ENCODE data around the gene DBH. TPM values are rescaled to one million over a fixed set of nuclear protein-coding genes. Genes with fewer than 3 reads are reported as not detected.

The DBH gene
- total and polyA plus RNA-seq, 8 donors: under 0.01 to 0.15 TPM; not detected in 6

DNA sequence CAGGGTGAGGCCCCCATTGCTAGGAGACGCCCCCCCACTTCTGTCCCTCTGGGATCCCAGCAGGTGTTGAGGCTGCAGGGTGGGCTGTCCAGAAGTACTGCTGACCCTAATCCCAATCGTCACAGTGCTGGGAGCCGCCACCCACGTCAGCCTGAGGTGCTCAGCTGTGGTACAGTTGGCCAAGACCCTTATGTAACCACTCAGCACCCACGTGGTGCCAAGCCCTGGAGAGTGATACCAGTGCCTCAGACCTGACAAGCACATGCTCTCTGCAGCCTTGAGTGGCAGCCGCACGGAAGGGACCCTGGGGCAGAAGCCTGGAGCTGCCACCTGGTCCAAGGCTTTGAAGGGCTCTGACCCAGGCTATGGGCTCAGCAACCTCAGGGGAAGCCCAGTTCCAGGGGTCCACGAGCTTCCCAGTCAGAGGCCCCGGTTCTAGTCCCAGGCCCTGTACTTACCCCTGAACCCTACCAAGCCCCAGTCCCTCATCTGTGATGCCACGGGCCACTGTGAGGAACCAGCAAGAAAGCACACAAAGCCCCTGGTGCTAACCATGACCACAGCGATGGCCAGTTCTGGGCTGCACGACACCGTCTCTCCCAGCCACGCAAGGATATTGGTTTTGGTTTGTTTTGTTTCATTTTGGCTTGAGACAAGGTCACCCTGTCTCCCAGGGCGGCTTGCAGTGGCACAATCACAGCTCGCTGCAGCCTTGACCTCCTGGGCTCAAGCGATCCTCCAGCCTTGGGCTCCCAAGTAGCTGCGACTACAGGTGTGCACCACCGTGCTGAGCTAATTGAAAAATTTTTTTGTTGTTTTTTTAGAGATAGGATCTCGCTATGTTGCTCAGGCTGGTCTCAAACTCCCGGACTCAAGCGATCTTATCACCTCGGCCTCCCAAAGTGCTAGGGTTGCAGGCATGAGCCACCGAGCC is 50.7 kb downstream of the DBH start:
- WGBS, 5 donors: 81 to 89% (median 88%) methylated on average over 20 to 24 of the region's 24 CpGs

DNA sequence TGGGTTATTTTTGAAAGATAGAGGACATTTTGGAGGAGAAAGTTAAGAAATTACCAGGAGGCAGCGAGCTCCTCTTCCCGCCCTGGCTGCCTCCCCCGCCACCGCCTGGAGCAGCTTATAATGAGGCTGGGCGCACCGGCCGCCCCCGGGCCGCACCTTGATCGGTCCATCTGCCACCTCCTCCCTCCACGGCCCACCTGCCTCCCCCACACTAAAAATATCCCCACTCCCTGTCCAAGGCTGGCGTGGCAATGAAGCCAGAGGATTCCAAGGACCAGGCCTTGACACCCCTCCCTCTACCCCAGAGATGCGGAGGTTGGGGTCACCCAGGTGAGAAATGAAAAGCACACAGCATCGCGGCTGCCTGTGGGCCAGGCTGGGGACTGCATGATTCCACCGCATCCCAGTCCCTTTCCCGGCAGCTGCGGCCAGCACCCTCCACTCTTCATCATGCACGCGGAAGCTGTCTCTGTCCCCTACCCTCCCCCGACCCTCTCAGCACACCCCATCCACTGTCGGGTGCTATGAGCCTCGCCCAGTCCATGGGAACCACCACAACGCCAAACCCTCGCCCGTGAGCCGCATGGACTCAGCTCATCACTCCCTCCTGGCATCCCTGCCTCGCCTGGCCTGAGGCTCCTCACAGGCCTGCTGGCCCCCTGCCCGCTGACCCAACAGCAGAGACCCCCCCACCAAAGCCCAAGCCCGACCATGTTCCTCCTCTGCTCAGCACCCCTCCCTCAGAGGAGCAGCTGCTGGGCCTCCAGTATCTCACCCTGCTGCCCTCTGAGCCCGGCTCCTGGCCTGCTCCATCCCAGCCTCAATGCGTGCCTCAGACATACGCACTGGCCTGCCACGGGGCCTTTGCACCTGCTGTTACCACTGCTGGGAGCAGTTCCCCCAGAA is 51.9 kb downstream of the DBH start:
- peaks cover 0 to 17% (median 8%) of the 10 kb centered on the region in 4 donors for H3K4me1 ChIP-seq
- intact Hi-C loops (cut with DNase I; ENCODE audit: low total_unique reads): no loop called here
- no peak for TF ChIP-seq EP300 (IDR thresholded peaks at IDR 0.05)
- TF ChIP-seq POLR2AphosphoS5 (IDR thresholded peaks at IDR 0.05): no peak
- TF ChIP-seq POLR2A (IDR thresholded peaks at IDR 0.05): no peak
- TF ChIP-seq, protein P1, sequence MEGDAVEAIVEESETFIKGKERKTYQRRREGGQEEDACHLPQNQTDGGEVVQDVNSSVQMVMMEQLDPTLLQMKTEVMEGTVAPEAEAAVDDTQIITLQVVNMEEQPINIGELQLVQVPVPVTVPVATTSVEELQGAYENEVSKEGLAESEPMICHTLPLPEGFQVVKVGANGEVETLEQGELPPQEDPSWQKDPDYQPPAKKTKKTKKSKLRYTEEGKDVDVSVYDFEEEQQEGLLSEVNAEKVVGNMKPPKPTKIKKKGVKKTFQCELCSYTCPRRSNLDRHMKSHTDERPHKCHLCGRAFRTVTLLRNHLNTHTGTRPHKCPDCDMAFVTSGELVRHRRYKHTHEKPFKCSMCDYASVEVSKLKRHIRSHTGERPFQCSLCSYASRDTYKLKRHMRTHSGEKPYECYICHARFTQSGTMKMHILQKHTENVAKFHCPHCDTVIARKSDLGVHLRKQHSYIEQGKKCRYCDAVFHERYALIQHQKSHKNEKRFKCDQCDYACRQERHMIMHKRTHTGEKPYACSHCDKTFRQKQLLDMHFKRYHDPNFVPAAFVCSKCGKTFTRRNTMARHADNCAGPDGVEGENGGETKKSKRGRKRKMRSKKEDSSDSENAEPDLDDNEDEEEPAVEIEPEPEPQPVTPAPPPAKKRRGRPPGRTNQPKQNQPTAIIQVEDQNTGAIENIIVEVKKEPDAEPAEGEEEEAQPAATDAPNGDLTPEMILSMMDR (IDR thresholded peaks at IDR 0.05): no peak
- no peaks in the 10 kb centered on the region for H3K9me3 ChIP-seq
- no peak overlapping the region for H3K27ac ChIP-seq
- WGBS, 5 donors: 84 to 93% (median 88%) methylated on average over 32 to 34 of the region's 34 CpGs
- no peak for DNase-seq
- H3K4me3 ChIP-seq: no peak overlapping the region
- no peaks in the 10 kb centered on the region for H3K36me3 ChIP-seq
- no peaks in the 10 kb centered on the region for H3K27me3 ChIP-seq

More for the DNA sequence above, 50.7 kb downstream of the DBH start:
- intact Hi-C loops (cut with DNase I; ENCODE audit: low total_unique reads): no loop called here
- no peak for DNase-seq
- Histone ChIP-seq H3K36me3 (no peaks in the 10 kb centered on the region), H3K9me3 (no peaks in the 10 kb centered on the region), H3K27me3 (no peaks in the 10 kb centered on the region), H3K27ac (no peak overlapping the region), H3K4me3 (no peak overlapping the region), H3K4me1 (peaks cover 0 to 21% (median 12%) of the 10 kb centered on the region in 4 donors)
- TF ChIP-seq POLR2A (IDR thresholded peaks at IDR 0.05): no peak
- TF ChIP-seq, protein P1 (IDR thresholded peaks at IDR 0.05): no peak

DNA sequence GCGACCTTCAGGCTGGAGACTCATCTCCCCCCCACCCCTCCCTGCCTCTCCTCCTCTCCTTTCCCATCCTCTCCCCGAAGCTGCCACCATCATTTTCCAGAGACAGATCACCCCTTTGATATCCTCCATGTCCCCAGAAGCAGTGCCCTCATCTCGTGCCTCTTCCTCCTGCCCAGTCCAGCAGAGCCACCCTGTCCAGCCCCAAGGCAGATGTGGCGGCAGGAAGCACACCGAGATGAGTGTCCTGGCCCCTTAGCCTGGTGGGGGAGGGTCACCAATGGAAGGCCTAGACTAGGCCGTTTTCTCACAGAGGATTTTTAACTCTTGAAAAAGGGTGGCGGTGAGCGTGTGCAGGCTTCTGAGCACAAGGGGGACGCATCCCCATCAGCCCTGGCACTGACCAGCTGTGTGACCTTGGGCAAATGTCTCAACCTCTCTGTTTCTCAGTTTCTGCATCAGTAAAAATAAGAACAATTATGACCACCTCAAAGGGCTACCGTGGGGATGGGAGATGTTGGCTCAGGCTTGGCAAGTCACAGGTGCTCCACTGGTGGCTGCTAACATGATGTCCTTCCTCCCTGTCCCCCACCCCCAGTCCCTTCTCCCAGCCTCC is 53.1 kb downstream of the DBH start:
- H3K36me3 ChIP-seq: peaks cover 0 to 5% (median 0%) of the 10 kb centered on the region in 4 donors
- intact Hi-C loops (cut with DNase I; ENCODE audit: low total_unique reads): no loop called here
- peaks cover 0 to 6% (median under 1%) of the 10 kb centered on the region in 4 donors for H3K4me1 ChIP-seq
- no peak for DNase-seq
- H3K4me3 ChIP-seq: no peak overlapping the region
- TF ChIP-seq, protein P1 (IDR thresholded peaks at IDR 0.05): no peak
- TF ChIP-seq POLR2A (IDR thresholded peaks at IDR 0.05) (no peak), POLR2AphosphoS5 (IDR thresholded peaks at IDR 0.05) (no peak), EP300 (IDR thresholded peaks at IDR 0.05) (no peak)
- no peaks in the 10 kb centered on the region for H3K27me3 ChIP-seq
- WGBS, 5 donors: 84 to 89% (median 86%) methylated on average over 9 to 10 of the region's 10 CpGs
- H3K27ac ChIP-seq: no peak overlapping the region
- H3K9me3 ChIP-seq: no peaks in the 10 kb centered on the region

DNA sequence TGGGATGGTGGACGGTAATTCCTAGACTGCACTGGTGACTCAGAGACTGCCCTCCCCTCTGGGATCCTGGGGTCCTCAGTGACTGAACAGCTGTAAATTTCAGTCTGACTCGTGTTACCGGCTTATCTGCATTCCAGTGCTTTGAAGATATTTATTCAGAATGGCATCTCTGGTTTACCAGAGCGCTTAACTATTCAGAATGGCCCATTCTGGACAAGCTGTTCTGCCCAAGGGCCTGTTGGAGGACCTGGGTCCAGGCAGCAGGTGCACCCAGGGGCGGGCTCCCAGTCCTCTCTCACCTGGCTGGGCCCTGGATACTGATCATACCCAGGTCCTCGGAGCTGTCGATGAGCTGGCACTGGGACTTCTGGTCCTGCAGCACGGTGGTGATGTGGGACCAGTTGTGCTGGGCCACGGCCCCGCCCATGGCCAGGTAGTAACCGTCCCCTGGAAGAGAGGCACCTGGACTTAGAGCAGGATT is 54.0 kb downstream of the DBH start:
- 61 to 92% (median 74%) methylated on average over 8 to 11 of the region's 11 CpGs for WGBS, 5 donors
- intact Hi-C loops (cut with DNase I; ENCODE audit: low total_unique reads): no loop called here
- Histone ChIP-seq H3K36me3 (peaks cover 0 to 5% (median 0%) of the 10 kb centered on the region in 4 donors), H3K4me3 (no peak overlapping the region), H3K27ac (no peak overlapping the region), H3K4me1 (no peaks in the 10 kb centered on the region), H3K9me3 (no peaks in the 10 kb centered on the region), H3K27me3 (no peaks in the 10 kb centered on the region)
- no peak for TF ChIP-seq POLR2AphosphoS5 (IDR thresholded peaks at IDR 0.05)
- no peak for TF ChIP-seq EP300 (IDR thresholded peaks at IDR 0.05)
- no peak for TF ChIP-seq POLR2A (IDR thresholded peaks at IDR 0.05)
- TF ChIP-seq, protein P1 (IDR thresholded peaks at IDR 0.05): no peak
- peak in 1 of 2 donors; percentile 47 for DNase-seq

All from stomach (tissue), 9 donors.